ENCODE data around the gene ZDHHC9. TPM values are rescaled to one million over a fixed set of nuclear protein-coding genes. Genes with fewer than 3 reads are reported as not detected.

Gene ZDHHC9
- total RNA-seq, 1 donor from 2014 or later = 43.0 TPM

GRCh38 chrX:129836827-129837226 is 6.9 kb downstream of the ZDHHC9 start:
- DNase-seq (ENCODE audit: low spot score in 2 of 2) = no peak
- no peaks in the 10 kb centered on the region for H3K27me3 ChIP-seq
- no peaks in the 10 kb centered on the region for H3K36me3 ChIP-seq
- H3K9me3 ChIP-seq = no peaks in the 10 kb centered on the region
- TF ChIP-seq CTCF (IDR thresholded peaks at IDR 0.05) = no peak
- H3K4me3 ChIP-seq = no peak overlapping the region
- intact Hi-C loops (cut with DNase I) = no loop called here
- no peaks in the 10 kb centered on the region for H3K4me1 ChIP-seq
- H3K27ac ChIP-seq = no peak overlapping the region

GRCh38 chrX:129833153-129833990 is 10.3 kb downstream of the ZDHHC9 start:
- Histone ChIP-seq H3K27me3 (no peaks in the 10 kb centered on the region), H3K36me3 (no peaks in the 10 kb centered on the region), H3K4me3 (no peak overlapping the region), H3K9me3 (no peaks in the 10 kb centered on the region), H3K27ac (no peak overlapping the region), H3K4me1 (no peaks in the 10 kb centered on the region)
- no peak for DNase-seq (ENCODE audit: low spot score in 2 of 2)
- TF ChIP-seq CTCF (IDR thresholded peaks at IDR 0.05) = no peak
- intact Hi-C loops (cut with DNase I) = no loop called here

- DNase-seq (ENCODE audit: low spot score in 2 of 2) = no peak
- no peak for TF ChIP-seq CTCF (IDR thresholded peaks at IDR 0.05)
These were observed 12.4 kb downstream of the ZDHHC9 start for GRCh38 chrX:129831091-129831885.

GRCh38 chrX:129830494-129830893 is 13.2 kb downstream of the ZDHHC9 start:
- intact Hi-C loops (cut with DNase I) = no loop called here
- Histone ChIP-seq H3K36me3 (peaks cover 0 to 6% of the 10 kb centered on the region in 2 donors), H3K27me3 (no peaks in the 10 kb centered on the region), H3K4me3 (no peak overlapping the region), H3K9me3 (no peaks in the 10 kb centered on the region), H3K27ac (no peak overlapping the region), H3K4me1 (no peaks in the 10 kb centered on the region)
- TF ChIP-seq CTCF (IDR thresholded peaks at IDR 0.05) = no peak
- no peak for DNase-seq (ENCODE audit: low spot score in 2 of 2)

More at GRCh38 chrX:129831091-129831885, 12.4 kb downstream of the ZDHHC9 start:
- Histone ChIP-seq H3K9me3 (no peaks in the 10 kb centered on the region), H3K4me1 (no peaks in the 10 kb centered on the region), H3K27me3 (no peaks in the 10 kb centered on the region), H3K4me3 (no peak overlapping the region), H3K27ac (no peak overlapping the region), H3K36me3 (peaks cover 0 to 6% of the 10 kb centered on the region in 2 donors)
- intact Hi-C loops (cut with DNase I) = no loop called here

GRCh38 chrX:129825746-129826505 is 17.8 kb downstream of the ZDHHC9 start:
- Histone ChIP-seq H3K27ac (no peak overlapping the region), H3K9me3 (no peaks in the 10 kb centered on the region), H3K27me3 (no peaks in the 10 kb centered on the region), H3K4me3 (no peak overlapping the region), H3K4me1 (no peaks in the 10 kb centered on the region), H3K36me3 (peaks cover 0 to 6% of the 10 kb centered on the region in 2 donors)
- intact Hi-C loops (cut with DNase I) = no loop called here
- DNase-seq (ENCODE audit: low spot score in 2 of 2) = no peak
- no peak for TF ChIP-seq CTCF (IDR thresholded peaks at IDR 0.05)
